ENCODE measurements around the gene FLII. TPM values are rescaled to one million over a fixed set of nuclear protein-coding genes. Genes with fewer than 3 reads are reported as not detected.
A peak's percentile ranks its signal among the peaks of the same experiment; 100 is the strongest.
"Not testable (repeated sequence)": the region's sequence is repeated elsewhere in the genome, so short reads cannot be mapped to it uniquely, and the experiment has no call there.

The FLII gene
- polyA plus RNA-seq, 1 donor from 2014 or later, result 150 TPM

DNA sequence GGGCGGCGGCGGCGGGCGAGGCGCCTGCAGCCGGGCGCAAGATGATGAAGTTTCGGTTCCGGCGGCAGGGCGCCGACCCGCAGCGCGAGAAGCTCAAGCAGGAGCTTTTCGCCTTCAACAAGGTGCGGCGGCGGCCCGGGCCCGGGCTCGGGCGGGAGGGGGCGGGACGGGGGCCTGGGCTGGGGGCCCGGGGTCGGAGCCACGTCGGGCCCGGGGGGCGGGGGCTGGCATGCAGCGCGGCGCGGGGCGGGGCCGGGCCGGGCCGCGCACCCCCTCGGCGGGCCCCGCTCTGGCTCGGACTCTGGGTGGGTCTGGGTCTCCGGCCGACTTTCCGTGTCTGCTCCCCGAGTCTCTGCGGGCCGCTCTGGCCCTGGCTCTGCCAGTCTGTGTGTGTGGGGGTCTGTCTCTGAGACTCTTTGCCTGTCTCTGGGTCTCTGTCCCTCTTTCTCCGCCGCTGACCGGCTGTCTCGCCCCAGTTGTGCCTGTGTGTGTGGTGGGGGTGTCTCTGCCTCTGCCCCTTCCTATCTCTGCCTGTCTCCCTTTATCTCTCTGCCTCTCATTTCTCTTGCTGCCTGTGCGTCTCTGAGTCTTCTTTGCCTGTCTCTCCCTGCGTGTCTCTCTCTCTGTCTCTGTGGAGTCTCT, 32.8 kb downstream of the FLII start:
- Mint-ChIP-seq H3K4me3 (peak overlapping the region; percentile 75 to 96 (median 94)), H3K27ac (peak overlapping the region in 2 of 3 donors; percentile 80 to 89), H3K4me1 (peaks cover 0 to 10% (median 10%) of the 10 kb centered on the region in 3 donors), H3K27me3 (no peaks in the 10 kb centered on the region), H3K36me3 (no peaks in the 10 kb centered on the region), H3K9me3 (no peaks in the 10 kb centered on the region)

DNA sequence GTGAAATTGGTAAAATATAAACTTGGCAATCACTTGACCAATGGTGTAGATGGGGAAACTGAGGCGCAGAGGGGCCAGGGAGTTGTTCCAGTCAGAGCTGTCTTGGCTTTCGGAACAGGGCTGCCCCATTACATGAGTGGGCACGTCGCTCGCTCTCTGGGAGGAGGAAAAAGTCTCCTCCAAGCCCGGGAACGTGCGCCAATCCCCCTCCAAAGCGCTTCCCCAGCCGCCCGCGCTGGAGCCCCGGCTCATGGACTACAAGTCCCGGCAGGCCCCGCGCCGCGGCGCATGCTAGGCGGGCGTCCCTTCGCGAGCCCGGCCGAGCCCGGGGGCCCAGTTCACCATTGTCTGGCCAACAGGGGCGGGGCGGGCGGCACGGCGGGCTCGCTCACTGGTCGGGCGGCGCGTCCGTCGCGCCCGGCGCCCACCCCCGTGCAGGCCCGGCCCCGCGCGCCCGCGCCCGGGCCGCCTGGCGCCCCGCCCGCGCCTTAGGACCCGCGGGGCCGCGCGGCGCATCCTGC, 33.4 kb downstream of the FLII start, which contains the start of gene LLGL1:
Gene LLGL1 (plus strand): TSS at position 515 of the 521 bp plus-strand sequence. CDS start 48 bp downstream, outside the sequence.
- H3K27me3 Mint-ChIP-seq, result no peaks in the 10 kb centered on the region
- no peaks in the 10 kb centered on the region for H3K36me3 Mint-ChIP-seq
- no peaks in the 10 kb centered on the region for H3K9me3 Mint-ChIP-seq
- H3K27ac Mint-ChIP-seq, result peak within 1 kb of the TSS; percentile 62 to 89 (median 80)
- H3K4me1 Mint-ChIP-seq, result peaks cover 0 to 10% (median 10%) of the 10 kb centered on the region in 3 donors
- H3K4me3 Mint-ChIP-seq, result peak within 1 kb of the TSS; percentile 75 to 96 (median 94)

DNA sequence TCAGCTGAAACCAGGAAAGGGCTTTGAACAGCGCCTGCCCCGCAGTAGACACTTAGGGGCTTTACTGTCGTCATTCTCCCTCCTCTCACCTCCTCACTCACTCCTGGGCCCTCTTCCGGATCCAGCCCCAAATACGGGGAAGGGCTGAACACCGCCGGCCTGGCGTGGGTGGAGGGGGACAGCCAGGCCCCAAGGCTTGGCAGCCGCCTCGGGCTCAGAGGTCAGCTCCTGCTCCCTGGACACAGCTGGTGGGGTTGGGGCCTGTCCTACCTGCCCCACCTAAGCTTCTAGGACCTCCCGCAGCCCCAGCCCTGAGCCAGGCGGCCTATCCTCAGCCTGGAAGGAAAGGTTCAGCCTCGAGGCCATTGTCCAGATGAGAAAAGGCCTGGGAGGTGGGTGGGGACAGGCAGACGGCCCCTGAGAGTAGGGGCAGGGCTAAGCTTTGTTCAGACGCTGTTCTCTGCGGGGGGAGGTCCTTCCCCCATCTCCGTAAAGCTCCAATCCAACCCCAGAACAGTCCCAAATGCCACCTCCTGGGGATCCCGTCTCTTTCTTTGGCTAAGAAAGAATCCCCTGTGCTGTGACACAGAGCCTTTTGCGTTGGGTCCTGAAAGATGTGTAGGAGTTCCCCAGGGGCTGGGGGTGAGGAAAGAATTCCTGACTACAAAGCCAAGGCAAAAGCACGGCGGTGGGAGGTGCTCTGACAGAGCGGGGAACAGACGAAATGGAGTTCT, 34.0 kb downstream of the FLII start:
- Mint-ChIP-seq H3K4me3 (peak overlapping the region in 3 of 4 donors; percentile 70 to 86 (median 70)), H3K27me3 (no peaks in the 10 kb centered on the region), H3K27ac (peak overlapping the region in 2 of 3 donors; percentile 62 to 71), H3K36me3 (no peaks in the 10 kb centered on the region), H3K9me3 (no peaks in the 10 kb centered on the region), H3K4me1 (peaks cover 0 to 10% (median 10%) of the 10 kb centered on the region in 3 donors)

DNA sequence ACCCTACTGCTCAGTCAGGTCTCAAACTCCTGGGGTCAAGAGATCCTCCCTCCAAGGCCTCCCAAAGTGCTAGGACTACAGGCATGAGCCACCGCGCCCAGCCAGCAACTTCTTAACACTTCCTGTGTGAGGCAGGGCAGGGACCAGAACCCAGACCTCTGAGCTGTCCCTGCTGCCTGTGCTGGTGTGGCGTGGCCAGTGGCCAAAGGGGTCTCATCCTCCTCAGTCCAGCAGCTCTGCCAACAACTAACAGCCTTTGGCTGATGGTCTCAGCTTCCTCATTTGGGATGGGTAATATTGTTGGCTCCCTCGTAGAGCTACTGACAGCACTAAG, 34.5 kb downstream of the FLII start:
- Mint-ChIP-seq H3K27ac (peak overlapping the region in 1 of 3 donors; percentile 13), H3K9me3 (no peaks in the 10 kb centered on the region), H3K27me3 (no peaks in the 10 kb centered on the region), H3K4me3 (no peak overlapping the region), H3K36me3 (no peaks in the 10 kb centered on the region), H3K4me1 (peaks cover 0 to 10% (median 10%) of the 10 kb centered on the region in 3 donors)

DNA sequence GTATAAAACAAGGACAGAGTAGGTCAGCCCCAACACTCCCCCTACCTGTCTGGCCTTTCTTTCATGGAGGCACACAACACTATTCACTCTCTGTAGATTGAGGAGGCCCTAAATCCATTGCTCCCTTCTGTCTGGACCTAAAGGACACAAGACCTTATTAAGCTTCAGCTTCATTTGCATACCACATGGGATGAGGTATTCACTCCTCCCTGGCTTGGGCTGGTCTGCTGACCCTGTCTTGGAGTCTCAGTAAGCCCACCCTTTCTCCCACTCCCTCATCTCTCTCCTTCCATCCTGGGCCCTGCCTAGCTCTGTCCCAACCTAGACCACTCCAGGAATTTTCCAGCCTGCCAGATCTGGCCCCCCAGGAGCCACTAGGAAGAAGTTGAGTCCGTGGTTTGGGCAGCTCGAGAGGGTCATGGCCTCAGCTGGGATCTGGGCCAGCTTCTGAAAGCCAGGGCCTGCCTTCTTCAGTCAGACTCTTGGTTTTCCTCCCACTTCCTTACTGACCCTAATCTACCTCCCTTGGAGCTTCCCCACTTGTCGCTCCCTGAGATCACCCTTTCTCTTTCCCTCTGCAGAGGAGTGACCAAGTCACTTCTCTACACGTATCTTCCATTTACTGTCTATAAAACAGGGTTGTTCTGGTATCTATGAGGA, 39.7 kb downstream of the FLII start:
- H3K4me1 Mint-ChIP-seq, result peaks cover 0 to 1% (median 0%) of the 10 kb centered on the region in 3 donors
- H3K27me3 Mint-ChIP-seq, result no peaks in the 10 kb centered on the region
- no peak overlapping the region for H3K27ac Mint-ChIP-seq
- H3K36me3 Mint-ChIP-seq, result no peaks in the 10 kb centered on the region
- no peaks in the 10 kb centered on the region for H3K9me3 Mint-ChIP-seq
- H3K4me3 Mint-ChIP-seq, result no peak overlapping the region

DNA sequence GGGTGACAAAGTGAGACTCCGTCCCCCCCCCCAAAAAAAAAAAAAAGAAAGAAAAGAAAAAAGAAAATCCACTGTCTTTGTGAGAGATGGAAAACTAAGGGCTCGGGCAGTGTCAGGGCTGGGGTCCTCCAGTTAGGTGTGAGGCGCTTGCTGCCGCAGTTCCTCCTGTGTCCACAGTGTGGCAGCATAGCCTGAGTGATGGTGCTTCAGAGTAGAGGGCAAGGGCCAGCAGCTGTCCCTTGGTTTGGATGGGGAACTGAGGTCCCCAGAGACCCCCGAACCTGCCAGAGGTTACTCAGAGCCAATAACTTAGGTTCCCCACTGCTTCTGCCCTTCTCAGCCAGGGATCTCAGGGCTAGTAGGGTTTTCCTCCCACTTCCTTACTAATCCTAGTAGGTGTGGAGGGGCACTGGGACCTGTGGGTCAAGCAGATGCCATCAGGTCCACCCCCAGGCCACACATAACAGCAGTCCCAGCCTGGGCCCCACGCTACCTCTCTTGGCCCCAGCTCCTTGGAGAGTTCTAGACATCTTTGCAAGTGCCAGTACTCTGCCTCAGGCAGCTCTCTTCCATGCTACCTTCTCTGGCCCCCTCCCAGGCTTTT, 41.0 kb downstream of the FLII start:
- Mint-ChIP-seq H3K4me3 (no peak overlapping the region), H3K27ac (peak overlapping the region in 1 of 3 donors; percentile 11), H3K27me3 (no peaks in the 10 kb centered on the region)

DNA sequence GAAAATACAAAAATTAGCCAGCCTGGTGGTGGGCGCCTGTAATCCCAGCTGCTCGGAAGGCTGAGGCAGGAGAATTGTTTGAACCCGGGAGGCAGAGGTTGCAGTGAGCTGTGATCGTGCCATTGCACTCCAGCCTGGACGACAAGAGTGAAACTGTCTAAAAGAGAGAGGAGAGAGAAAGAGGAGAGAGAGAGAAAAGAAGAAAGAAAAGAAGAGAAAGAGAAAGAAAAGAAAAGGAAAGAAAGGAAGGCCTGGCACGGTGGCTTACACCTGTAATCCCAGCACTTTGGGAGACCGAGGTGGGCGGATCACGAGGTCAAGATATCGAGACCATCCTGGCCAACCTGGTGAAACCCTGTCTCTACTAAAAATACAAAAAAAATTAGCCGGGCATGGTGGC, 41.6 kb downstream of the FLII start:
- H3K9me3 Mint-ChIP-seq, H3K4me3 Mint-ChIP-seq, H3K4me1 Mint-ChIP-seq, H3K27me3 Mint-ChIP-seq, H3K36me3 Mint-ChIP-seq: not testable (repeated sequence)
- H3K27ac Mint-ChIP-seq, result peak overlapping the region in 1 of 3 donors; percentile 59

More for the DNA sequence above, 41.0 kb downstream of the FLII start:
- H3K4me1 Mint-ChIP-seq, result peaks cover 0 to 1% (median 0%) of the 10 kb centered on the region in 3 donors
- H3K36me3 Mint-ChIP-seq, result no peaks in the 10 kb centered on the region
- no peaks in the 10 kb centered on the region for H3K9me3 Mint-ChIP-seq

DNA sequence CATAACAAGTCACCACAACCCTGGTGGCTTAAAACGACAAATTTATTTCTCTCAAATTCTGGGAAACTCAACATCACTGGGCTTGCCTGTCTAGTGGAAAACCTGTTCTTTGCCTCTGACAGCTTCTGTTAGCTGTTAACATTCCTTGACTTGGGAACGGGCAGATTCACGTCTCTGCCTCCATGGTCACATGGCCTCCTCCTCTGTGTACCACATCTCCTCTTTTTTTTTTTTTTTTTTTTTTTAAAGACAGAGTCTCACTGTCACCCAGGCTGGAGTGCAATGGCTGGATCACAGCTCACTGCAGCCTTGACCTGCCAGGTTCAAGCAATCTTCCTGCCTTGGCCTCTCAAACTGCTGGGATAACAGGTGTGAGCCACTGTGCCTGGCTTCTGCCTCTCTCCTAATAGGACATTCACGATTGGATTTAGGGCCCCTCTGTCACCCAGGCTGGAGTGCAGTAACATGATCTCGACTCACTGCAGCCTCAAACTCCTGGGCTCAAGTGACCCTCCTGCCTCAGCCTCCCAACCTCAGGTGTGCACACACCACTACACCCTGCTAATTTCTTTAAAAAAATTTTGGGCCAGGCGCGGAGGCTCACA, 44.8 kb downstream of the FLII start:
- Mint-ChIP-seq H3K36me3 (no peaks in the 10 kb centered on the region), H3K27me3 (no peaks in the 10 kb centered on the region), H3K4me3 (no peak overlapping the region), H3K9me3 (no peaks in the 10 kb centered on the region), H3K4me1 (peaks cover 0 to 1% (median 0%) of the 10 kb centered on the region in 3 donors), H3K27ac (no peak overlapping the region)

DNA sequence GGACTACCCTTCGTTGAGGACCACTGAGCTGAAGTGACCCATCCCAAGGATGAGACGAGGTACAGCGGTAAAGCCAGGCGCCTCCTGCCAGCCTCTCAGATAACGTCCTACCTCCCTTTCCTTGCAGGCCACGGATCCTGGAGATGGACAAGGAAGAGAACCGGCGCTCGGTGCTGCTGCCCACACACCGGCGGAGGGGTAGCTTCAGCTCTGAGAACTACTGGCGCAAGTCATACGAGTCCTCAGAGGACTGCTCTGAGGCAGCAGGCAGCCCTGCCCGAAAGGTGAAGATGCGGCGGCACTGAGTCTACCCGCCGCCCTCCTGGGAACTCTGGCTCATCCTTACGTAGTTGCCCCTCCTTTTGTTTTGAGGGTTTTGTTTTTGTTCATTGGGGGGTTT, 50.4 kb downstream of the FLII start:
- Mint-ChIP-seq H3K9me3 (no peaks in the 10 kb centered on the region), H3K27me3 (no peaks in the 10 kb centered on the region), H3K4me3 (peak overlapping the region in 1 of 4 donors; percentile 55), H3K27ac (no peak overlapping the region), H3K4me1 (no peaks in the 10 kb centered on the region), H3K36me3 (no peaks in the 10 kb centered on the region)

DNA sequence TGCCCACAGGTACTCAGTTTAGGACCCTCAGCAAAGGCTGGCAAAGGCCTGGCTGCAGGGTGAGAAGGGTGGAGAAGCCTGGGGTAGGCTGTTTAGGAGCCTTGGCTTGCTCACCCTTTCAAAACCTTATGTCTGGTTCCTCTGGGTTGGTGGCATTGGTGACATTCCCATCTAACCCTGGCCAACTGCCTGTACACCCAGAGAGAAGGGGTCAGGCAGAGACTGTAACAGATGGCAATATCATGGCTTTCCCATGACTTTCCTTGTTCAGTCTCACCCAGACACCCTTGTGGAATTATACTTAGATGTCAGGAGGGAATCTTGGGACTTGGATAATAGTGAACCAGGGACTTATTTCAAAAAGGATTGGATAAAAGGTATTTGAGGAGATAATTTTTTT, 51.6 kb downstream of the FLII start:
- Mint-ChIP-seq H3K4me3 (no peak overlapping the region), H3K9me3 (no peaks in the 10 kb centered on the region), H3K27me3 (no peaks in the 10 kb centered on the region), H3K27ac (no peak overlapping the region), H3K4me1 (peaks cover 0 to 2% (median 0%) of the 10 kb centered on the region in 3 donors), H3K36me3 (no peaks in the 10 kb centered on the region)

DNA sequence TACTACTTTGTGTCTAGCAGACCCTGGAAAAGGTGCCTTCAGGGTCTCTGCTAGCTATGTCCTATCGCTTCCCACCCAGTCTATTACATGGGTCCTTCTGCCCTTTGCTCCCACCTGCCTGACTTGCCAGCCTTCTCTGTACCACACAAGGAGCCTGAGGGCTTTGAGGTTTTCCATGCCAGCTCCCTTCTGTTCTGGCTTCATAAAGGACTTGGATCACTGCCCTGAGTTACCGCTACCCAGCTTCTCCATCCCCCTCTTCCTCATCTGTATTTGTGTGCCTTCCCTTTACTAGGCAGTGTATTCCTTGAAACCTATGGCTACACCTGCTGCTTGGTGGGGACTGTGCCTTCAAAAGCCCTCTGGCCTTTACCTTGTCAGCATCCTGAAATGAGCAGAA, 52.7 kb downstream of the FLII start:
- H3K36me3 Mint-ChIP-seq, result no peaks in the 10 kb centered on the region
- H3K9me3 Mint-ChIP-seq, result no peaks in the 10 kb centered on the region
- peaks cover 0 to 7% (median 2%) of the 10 kb centered on the region in 3 donors for H3K4me1 Mint-ChIP-seq
- peak overlapping the region in 1 of 3 donors; percentile 60 for H3K27ac Mint-ChIP-seq
- H3K27me3 Mint-ChIP-seq, result no peaks in the 10 kb centered on the region
- H3K4me3 Mint-ChIP-seq, result no peak overlapping the region

DNA sequence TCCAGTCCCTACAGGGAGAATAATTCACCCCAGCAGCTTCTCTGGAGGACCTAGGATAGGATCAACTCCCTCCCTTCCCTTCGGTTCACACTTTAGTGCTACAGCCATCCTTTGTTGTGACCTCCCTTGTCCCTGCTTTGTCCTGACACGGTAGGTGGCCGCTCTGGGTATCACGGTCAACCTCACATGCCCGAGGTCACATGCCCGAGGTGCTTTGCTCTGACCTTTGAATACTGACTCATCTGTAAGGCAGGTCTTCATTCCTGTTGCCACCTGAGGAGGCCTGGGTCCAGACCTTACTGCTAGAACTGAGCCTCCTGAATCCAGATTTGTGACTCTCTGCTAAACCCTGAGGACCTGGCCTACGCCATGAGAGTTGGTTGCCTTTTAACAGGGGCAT, 55.2 kb downstream of the FLII start:
- no peaks in the 10 kb centered on the region for H3K36me3 Mint-ChIP-seq
- no peaks in the 10 kb centered on the region for H3K27me3 Mint-ChIP-seq
- no peak overlapping the region for H3K4me3 Mint-ChIP-seq
- H3K4me1 Mint-ChIP-seq, result peaks cover 5 to 12% (median 8%) of the 10 kb centered on the region in 3 donors
- H3K9me3 Mint-ChIP-seq, result no peaks in the 10 kb centered on the region
- H3K27ac Mint-ChIP-seq, result no peak overlapping the region

DNA sequence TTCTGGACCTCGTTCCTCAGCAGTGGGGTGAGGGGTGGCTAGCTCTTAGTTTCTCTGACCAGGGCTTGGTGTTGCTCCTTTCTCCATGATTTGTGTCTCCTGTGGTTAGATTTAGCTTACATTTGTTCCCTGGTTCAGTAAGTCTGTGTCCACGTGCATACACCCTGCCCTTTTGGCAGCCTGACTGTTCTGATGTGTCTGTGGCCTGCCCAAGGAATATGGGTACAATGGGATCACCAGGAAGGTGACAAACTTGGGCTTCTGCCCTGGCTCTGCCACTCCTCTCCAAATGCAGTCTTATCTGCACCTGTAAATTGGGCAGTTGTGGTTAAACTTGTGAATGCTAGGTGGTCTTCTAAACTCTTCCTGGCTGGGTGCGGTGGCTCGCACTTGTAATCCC, 57.4 kb downstream of the FLII start:
- no peak overlapping the region for H3K4me3 Mint-ChIP-seq
- H3K36me3 Mint-ChIP-seq, result no peaks in the 10 kb centered on the region
- peak overlapping the region in 2 of 3 donors; percentile 16 to 52 for H3K27ac Mint-ChIP-seq
- no peaks in the 10 kb centered on the region for H3K27me3 Mint-ChIP-seq
- H3K4me1 Mint-ChIP-seq, result peaks cover 5 to 16% (median 15%) of the 10 kb centered on the region in 3 donors
- no peaks in the 10 kb centered on the region for H3K9me3 Mint-ChIP-seq

DNA sequence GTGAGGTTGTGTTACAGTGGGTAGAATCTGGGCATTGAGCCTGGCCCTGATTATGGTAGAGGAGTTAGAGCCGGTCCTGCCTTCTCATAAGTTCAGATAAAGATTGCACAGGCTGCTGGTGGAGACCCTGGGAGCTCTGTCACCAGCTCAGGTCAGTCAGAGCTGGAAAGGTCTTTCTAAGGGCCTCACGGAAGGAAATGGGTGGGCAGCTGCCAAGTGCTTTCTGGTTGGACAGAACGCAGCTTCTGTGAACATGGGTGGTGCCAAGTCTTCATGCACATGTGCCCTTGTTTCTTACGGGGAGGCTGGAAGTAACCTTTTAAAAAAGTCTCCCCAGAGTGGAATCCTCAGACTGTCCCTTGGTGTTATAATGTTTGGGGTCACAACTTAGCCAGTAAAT, 60.0 kb downstream of the FLII start:
- Mint-ChIP-seq H3K9me3 (no peaks in the 10 kb centered on the region), H3K4me1 (peaks cover 11 to 23% (median 19%) of the 10 kb centered on the region in 3 donors), H3K27ac (peak overlapping the region in 1 of 3 donors; percentile 51), H3K27me3 (no peaks in the 10 kb centered on the region), H3K4me3 (no peak overlapping the region), H3K36me3 (peaks cover 1% of the 10 kb centered on the region)

All from IgD-negative memory B cell (primary cell).